HepG2 (cell line): ENCODE measurements around the gene ZFP37. TPM values are rescaled to one million over a fixed set of nuclear protein-coding genes. Genes with fewer than 3 reads are reported as not detected.

Experiments
- CBX2 ChIP-seq, 2 experiments: fragments of 200-600 bp in 1 of 2; sonication (generic); formaldehyde crosslinking in 1 of 2; IDR thresholded peaks; 2 replicates each; pipeline versions ENCODE4 v1.7.0 to v1.8.1; 2018 to 2022; ENCODE audit warnings: low read depth in 2 of 2, low read length in 1 of 2, mild to moderate bottlenecking in 1 of 2, missing genetic modification reagents in 1 of 2
- CHD4 ChIP-seq: fragments of 200-600 bp; sonication (generic); IDR thresholded peaks from 2 replicates; pipeline ENCODE4 v1.7.0; 2017; ENCODE audit warnings: mild to moderate bottlenecking, low read length, borderline replicate concordance
- KLF15 ChIP-seq: sonication (generic); formaldehyde crosslinking; IDR thresholded peaks from 2 replicates; pipeline ENCODE4 v1.8.1; 2023; ENCODE audit warnings: borderline replicate concordance, mild to moderate bottlenecking, inconsistent platforms, missing genetic modification reagents, mixed read lengths
- MIER3 ChIP-seq: IDR thresholded peaks from 2 replicates; pipeline ENCODE4 v1.6.1; 2016; ENCODE audit warnings: missing compliant biosample characterization, borderline replicate concordance
- NFRKB ChIP-seq: fragments of 450-650 bp; IDR thresholded peaks from 2 replicates; pipeline ENCODE4 v1.6.1; 2017
- SMARCE1 ChIP-seq: fragments of 450-650 bp; IDR thresholded peaks from 2 replicates; pipeline ENCODE4 v1.6.1; 2017; ENCODE audit warnings: borderline replicate concordance
- SYNCRIP ChIP-seq: fragments of 200-400 bp; formaldehyde crosslinking; IDR thresholded peaks from 2 replicates; pipeline ENCODE4 v1.6.1; 2018; ENCODE audit warnings: mild to moderate bottlenecking, low read depth, low read length; ENCODE audit not compliant: insufficient read depth
- ZIK1 ChIP-seq: sonication (generic); formaldehyde crosslinking; IDR thresholded peaks from 2 replicates; pipeline ENCODE4 v1.5.0; 2020; ENCODE audit warnings: mild to moderate bottlenecking, low read depth, missing genetic modification reagents, borderline replicate concordance
- ZNF205 ChIP-seq: IDR thresholded peaks from 2 replicates; pipeline ENCODE4 v1.6.1; 2018; ENCODE audit warnings: missing biosample characterization, missing genetic modification reagents
- ZNF562 ChIP-seq: sonication (generic); formaldehyde crosslinking; IDR thresholded peaks from 2 replicates; pipeline ENCODE4 v1.8.0; 2022; ENCODE audit warnings: missing genetic modification reagents, borderline replicate concordance
- ZNF800 ChIP-seq: sonication (generic); formaldehyde crosslinking; IDR thresholded peaks from 2 replicates; pipeline ENCODE4 v1.4.0; 2020; ENCODE audit warnings: missing genetic modification reagents
- polyA plus RNA-seq, 8 experiments: library from polyadenylated mRNA; depleted of rRNA in 3 of 8; stranded (reverse) in 7 of 8; unstranded in 1 of 8; fragments of >200 nt; fragmentation: Illumina TruSeq in 4 of 8; extraction: Trizol in 4 of 8; gene quantifications; 2 replicates each; pipeline versions ENCODE4 v1.2.1 to v1.2.3, GENCODE V29; 2011 to 2016; ENCODE audit warnings: low read depth in 4 of 8, missing spikeins in 1 of 8, mixed read lengths in 1 of 8; ENCODE audit not compliant: insufficient read depth in 1 of 8
- total RNA-seq, 5 experiments: library from RNA; depleted of rRNA; stranded (reverse); fragments of >200 nt; fragmentation: Illumina TruSeq; extraction: Trizol; gene quantifications; 2 replicates each; pipeline ENCODE4 v1.2.3, GENCODE V29; 2016; ENCODE audit warnings: low read depth in 1 of 5
- TF ChIP-seq, protein P1 (sequence below): sonication (generic); formaldehyde crosslinking; conservative IDR thresholded peaks from 2 replicates; pipeline ENCODE4 v1.4.0; 2020; ENCODE audit warnings: missing genetic modification reagents
- TF ChIP-seq, protein P2 (sequence below): sonication (generic); formaldehyde crosslinking; IDR thresholded peaks from 2 replicates; pipeline ENCODE4 v1.5.0; 2020; ENCODE audit warnings: mild to moderate bottlenecking, missing genetic modification reagents, borderline replicate concordance
- TF ChIP-seq, protein P3 (sequence below): sonication (generic); formaldehyde crosslinking; IDR thresholded peaks from 2 replicates; pipeline ENCODE4 v1.8.1; 2023; ENCODE audit warnings: mild to moderate bottlenecking, missing genetic modification reagents
- TF ChIP-seq, protein P4 (sequence below): sonication (generic); IDR thresholded peaks from 2 replicates; pipeline ENCODE4 v1.6.1; 2016; ENCODE audit warnings: low read depth, borderline replicate concordance

ZFP37 gene
- total and polyA plus RNA-seq, 2 of the 13 experiments (the other 11 are each of a cell fraction or from before 2014, with no cell fraction given): 1.1 to 3.7 TPM

- TF ChIP-seq, protein P1, sequence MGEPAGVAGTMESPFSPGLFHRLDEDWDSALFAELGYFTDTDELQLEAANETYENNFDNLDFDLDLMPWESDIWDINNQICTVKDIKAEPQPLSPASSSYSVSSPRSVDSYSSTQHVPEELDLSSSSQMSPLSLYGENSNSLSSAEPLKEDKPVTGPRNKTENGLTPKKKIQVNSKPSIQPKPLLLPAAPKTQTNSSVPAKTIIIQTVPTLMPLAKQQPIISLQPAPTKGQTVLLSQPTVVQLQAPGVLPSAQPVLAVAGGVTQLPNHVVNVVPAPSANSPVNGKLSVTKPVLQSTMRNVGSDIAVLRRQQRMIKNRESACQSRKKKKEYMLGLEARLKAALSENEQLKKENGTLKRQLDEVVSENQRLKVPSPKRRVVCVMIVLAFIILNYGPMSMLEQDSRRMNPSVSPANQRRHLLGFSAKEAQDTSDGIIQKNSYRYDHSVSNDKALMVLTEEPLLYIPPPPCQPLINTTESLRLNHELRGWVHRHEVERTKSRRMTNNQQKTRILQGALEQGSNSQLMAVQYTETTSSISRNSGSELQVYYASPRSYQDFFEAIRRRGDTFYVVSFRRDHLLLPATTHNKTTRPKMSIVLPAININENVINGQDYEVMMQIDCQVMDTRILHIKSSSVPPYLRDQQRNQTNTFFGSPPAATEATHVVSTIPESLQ (CRISPR knock-in tag): no peak
- TF ChIP-seq SYNCRIP (no peak), CHD4 (no peak), MIER3 (CRISPR knock-in tag) (0 out of 2 replicates have a peak, but pooled peaks have one; percentile 54), SMARCE1 (no peak), ZNF800 (CRISPR knock-in tag) (peak; percentile 69), NFRKB (0 out of 2 replicates have a peak, but pooled peaks have one; percentile 10), ZNF205 (CRISPR knock-in tag) (no peak), CBX2 (IDR thresholded peaks at IDR 0.05; ENCODE audit: low read depth, low read length) (no peak), CBX2 (CRISPR knock-in tag; IDR thresholded peaks at IDR 0.05; ENCODE audit: low read depth) (no peak), ZIK1 (CRISPR knock-in tag) (no peak), ZNF562 (CRISPR knock-in tag) (no peak), KLF15 (CRISPR knock-in tag) (no peak; the same call in 1 of the 2 replicates)
- TF ChIP-seq, protein P2, sequence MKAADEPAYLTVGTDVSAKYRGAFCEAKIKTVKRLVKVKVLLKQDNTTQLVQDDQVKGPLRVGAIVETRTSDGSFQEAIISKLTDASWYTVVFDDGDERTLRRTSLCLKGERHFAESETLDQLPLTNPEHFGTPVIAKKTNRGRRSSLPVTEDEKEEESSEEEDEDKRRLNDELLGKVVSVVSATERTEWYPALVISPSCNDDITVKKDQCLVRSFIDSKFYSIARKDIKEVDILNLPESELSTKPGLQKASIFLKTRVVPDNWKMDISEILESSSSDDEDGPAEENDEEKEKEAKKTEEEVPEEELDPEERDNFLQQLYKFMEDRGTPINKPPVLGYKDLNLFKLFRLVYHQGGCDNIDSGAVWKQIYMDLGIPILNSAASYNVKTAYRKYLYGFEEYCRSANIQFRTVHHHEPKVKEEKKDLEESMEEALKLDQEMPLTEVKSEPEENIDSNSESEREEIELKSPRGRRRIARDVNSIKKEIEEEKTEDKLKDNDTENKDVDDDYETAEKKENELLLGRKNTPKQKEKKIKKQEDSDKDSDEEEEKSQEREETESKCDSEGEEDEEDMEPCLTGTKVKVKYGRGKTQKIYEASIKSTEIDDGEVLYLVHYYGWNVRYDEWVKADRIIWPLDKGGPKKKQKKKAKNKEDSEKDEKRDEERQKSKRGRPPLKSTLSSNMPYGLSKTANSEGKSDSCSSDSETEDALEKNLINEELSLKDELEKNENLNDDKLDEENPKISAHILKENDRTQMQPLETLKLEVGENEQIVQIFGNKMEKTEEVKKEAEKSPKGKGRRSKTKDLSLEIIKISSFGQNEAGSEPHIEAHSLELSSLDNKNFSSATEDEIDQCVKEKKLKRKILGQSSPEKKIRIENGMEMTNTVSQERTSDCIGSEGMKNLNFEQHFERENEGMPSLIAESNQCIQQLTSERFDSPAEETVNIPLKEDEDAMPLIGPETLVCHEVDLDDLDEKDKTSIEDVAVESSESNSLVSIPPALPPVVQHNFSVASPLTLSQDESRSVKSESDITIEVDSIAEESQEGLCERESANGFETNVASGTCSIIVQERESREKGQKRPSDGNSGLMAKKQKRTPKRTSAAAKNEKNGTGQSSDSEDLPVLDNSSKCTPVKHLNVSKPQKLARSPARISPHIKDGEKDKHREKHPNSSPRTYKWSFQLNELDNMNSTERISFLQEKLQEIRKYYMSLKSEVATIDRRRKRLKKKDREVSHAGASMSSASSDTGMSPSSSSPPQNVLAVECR (CRISPR knock-in tag): peak; percentile 82; the same call in 1 of the 2 replicates
- TF ChIP-seq, protein P3, sequence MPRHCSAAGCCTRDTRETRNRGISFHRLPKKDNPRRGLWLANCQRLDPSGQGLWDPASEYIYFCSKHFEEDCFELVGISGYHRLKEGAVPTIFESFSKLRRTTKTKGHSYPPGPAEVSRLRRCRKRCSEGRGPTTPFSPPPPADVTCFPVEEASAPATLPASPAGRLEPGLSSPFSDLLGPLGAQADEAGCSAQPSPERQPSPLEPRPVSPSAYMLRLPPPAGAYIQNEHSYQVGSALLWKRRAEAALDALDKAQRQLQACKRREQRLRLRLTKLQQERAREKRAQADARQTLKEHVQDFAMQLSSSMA: peak; percentile 76; the same call in 1 of the 2 replicates
- TF ChIP-seq, protein P4, sequence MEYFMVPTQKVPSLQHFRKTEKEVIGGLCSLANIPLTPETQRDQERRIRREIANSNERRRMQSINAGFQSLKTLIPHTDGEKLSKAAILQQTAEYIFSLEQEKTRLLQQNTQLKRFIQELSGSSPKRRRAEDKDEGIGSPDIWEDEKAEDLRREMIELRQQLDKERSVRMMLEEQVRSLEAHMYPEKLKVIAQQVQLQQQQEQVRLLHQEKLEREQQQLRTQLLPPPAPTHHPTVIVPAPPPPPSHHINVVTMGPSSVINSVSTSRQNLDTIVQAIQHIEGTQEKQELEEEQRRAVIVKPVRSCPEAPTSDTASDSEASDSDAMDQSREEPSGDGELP: no peak
These were observed at the start of gene ZFP37 (continued) for GRCh38 chr9:113056191-113057106.
